ENCODE measurements around the gene CLIC4. TPM values are rescaled to one million over a fixed set of nuclear protein-coding genes. Genes with fewer than 3 reads are reported as not detected.

CLIC4 gene
- total RNA-seq, 1 experiment from 2014 or later: 62.7 TPM

DNA sequence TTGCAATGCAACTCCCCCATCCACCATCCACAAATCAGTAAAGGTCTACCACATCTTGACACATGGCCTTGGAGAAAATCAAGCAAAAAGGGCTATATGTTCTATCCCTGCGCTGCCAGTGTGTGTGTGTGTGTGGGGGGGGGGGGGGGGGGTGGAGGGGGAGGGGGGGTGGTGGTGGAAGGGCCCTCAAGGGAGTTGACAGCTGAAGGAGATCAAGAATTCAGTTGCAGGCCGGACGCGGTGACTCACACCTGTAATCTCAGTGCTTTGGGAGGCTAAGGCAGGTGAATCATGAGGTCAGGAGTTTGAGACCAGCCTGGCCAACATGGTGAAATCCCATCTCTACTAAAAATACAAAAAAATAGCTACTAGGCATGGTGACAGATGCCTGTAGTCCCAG, 37.6 kb upstream of the CLIC4 start:
- TF ChIP-seq, protein P1, sequence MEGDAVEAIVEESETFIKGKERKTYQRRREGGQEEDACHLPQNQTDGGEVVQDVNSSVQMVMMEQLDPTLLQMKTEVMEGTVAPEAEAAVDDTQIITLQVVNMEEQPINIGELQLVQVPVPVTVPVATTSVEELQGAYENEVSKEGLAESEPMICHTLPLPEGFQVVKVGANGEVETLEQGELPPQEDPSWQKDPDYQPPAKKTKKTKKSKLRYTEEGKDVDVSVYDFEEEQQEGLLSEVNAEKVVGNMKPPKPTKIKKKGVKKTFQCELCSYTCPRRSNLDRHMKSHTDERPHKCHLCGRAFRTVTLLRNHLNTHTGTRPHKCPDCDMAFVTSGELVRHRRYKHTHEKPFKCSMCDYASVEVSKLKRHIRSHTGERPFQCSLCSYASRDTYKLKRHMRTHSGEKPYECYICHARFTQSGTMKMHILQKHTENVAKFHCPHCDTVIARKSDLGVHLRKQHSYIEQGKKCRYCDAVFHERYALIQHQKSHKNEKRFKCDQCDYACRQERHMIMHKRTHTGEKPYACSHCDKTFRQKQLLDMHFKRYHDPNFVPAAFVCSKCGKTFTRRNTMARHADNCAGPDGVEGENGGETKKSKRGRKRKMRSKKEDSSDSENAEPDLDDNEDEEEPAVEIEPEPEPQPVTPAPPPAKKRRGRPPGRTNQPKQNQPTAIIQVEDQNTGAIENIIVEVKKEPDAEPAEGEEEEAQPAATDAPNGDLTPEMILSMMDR (IDR thresholded peaks at IDR 0.05; ENCODE audit: unreplicated experiment): no peak
- Mint-ChIP-seq H3K9me3 (ENCODE audit: low read depth, unreplicated experiment) (no peaks in the 10 kb centered on the region), H3K4me3 (ENCODE audit: low read depth, unreplicated experiment) (no peak overlapping the region), H3K4me1 (ENCODE audit: low read depth, unreplicated experiment) (peaks cover 17% of the 10 kb centered on the region), H3K36me3 (ENCODE audit: insufficient read depth, unreplicated experiment) (peaks cover 3% of the 10 kb centered on the region), H3K27ac (ENCODE audit: unreplicated experiment) (no peak overlapping the region), H3K27me3 (ENCODE audit: unreplicated experiment) (no peaks in the 10 kb centered on the region)
- intact Hi-C loops (cut with micrococcal nuclease; ENCODE audit: unreplicated experiment): no loop called here
- no TSS peak for BruUV-seq (replicated peaks)
- CTCF ChIA-PET: no interaction called here
- DNase-seq: no peak

DNA sequence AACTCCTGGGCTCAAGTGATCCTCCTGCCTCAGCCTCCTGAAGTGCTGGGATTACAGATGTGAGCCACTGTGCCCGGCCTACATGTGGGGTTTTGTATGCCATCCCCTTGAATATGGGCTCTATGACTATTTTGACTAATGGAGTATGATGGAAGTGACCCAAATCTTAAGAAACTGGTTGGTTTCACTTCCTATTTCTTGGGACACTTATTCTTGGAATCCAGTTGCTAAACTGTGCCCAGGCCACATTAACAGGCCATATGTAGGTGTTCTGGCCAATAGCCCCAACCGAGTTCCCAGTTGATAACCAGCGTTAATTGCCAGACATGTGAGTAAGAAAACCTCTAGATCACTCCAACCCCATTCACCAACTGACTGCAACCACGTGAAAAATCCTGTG, 36.3 kb upstream of the CLIC4 start:
- CTCF ChIA-PET: no interaction called here
- no TSS peak for BruUV-seq (replicated peaks)
- Mint-ChIP-seq H3K4me1 (ENCODE audit: low read depth, unreplicated experiment) (peaks cover 17% of the 10 kb centered on the region), H3K27me3 (ENCODE audit: unreplicated experiment) (no peaks in the 10 kb centered on the region), H3K36me3 (ENCODE audit: insufficient read depth, unreplicated experiment) (peaks cover 3% of the 10 kb centered on the region), H3K9me3 (ENCODE audit: low read depth, unreplicated experiment) (no peaks in the 10 kb centered on the region), H3K27ac (ENCODE audit: unreplicated experiment) (no peak overlapping the region), H3K4me3 (ENCODE audit: low read depth, unreplicated experiment) (no peak overlapping the region)
- no peak for DNase-seq
- intact Hi-C loops (cut with micrococcal nuclease; ENCODE audit: unreplicated experiment): no loop called here
- TF ChIP-seq, protein P1 (IDR thresholded peaks at IDR 0.05; ENCODE audit: unreplicated experiment): no peak

DNA sequence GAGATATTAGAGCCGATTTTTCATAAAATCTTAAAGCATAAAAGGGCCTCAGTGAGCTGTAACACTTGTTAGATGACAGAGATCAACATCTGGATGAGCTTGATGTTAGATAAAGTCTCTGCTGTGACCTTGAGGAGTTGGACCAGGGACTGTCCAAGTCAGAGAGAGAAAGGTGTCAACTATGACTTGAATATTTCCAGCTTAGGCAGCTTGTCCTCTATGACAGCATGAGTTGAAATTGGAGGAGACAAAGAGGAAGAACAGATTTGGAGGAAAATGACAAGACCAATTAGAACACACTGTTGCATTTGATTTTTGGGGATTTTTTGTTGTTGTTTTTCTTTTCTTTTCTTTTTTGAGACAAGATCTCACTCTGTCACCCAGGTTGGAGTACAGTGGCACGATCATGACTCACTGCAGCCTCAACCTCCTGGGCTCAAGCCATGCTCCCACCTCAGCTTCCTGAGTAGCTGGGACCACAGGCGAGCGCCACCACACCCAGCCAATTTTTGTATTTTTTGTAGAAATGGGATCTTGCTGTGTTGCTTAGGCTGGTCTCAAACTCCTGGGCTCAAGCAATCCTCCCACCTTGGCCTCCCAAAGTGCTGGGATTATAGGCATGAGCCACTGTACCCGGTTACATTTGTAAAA, 35.3 kb upstream of the CLIC4 start:
- no peak overlapping the region for H3K4me3 Mint-ChIP-seq (ENCODE audit: low read depth, unreplicated experiment)
- H3K36me3 Mint-ChIP-seq (ENCODE audit: insufficient read depth, unreplicated experiment): no peaks in the 10 kb centered on the region
- no peaks in the 10 kb centered on the region for H3K27me3 Mint-ChIP-seq (ENCODE audit: unreplicated experiment)
- TF ChIP-seq, protein P1 (IDR thresholded peaks at IDR 0.05; ENCODE audit: unreplicated experiment): no peak
- no TSS peak for BruUV-seq (replicated peaks)
- no peak overlapping the region for H3K27ac Mint-ChIP-seq (ENCODE audit: unreplicated experiment)
- peaks cover 11% of the 10 kb centered on the region for H3K4me1 Mint-ChIP-seq (ENCODE audit: low read depth, unreplicated experiment)
- intact Hi-C loops (cut with micrococcal nuclease; ENCODE audit: unreplicated experiment): no loop called here
- no peak for DNase-seq
- H3K9me3 Mint-ChIP-seq (ENCODE audit: low read depth, unreplicated experiment): no peaks in the 10 kb centered on the region
- CTCF ChIA-PET: no interaction called here

GRCh38 chr1:24711329-24711728, 33.9 kb upstream of the CLIC4 start:
- H3K27ac Mint-ChIP-seq (ENCODE audit: unreplicated experiment): no peak overlapping the region
- CTCF ChIA-PET: interaction anchor here (0.6 kb wide), 1 partner anchor 28 kb away, joined by 4 read pairs; no protein-coding TSS in a partner anchor

More at GRCh38 chr1:24711329-24711728, 33.9 kb upstream of the CLIC4 start:
- TF ChIP-seq, protein P1 (IDR thresholded peaks at IDR 0.05; ENCODE audit: unreplicated experiment): no peak
- no peak for DNase-seq
- Mint-ChIP-seq H3K9me3 (ENCODE audit: low read depth, unreplicated experiment) (no peaks in the 10 kb centered on the region), H3K4me3 (ENCODE audit: low read depth, unreplicated experiment) (no peak overlapping the region), H3K36me3 (ENCODE audit: insufficient read depth, unreplicated experiment) (no peaks in the 10 kb centered on the region), H3K4me1 (ENCODE audit: low read depth, unreplicated experiment) (no peaks in the 10 kb centered on the region), H3K27me3 (ENCODE audit: unreplicated experiment) (no peaks in the 10 kb centered on the region)
- BruUV-seq (replicated peaks): no TSS peak
- intact Hi-C loops (cut with micrococcal nuclease; ENCODE audit: unreplicated experiment): no loop called here

All from Calu3 (cell line).